ENCODE results near the gene VARS2.

VARS2 gene

DNA sequence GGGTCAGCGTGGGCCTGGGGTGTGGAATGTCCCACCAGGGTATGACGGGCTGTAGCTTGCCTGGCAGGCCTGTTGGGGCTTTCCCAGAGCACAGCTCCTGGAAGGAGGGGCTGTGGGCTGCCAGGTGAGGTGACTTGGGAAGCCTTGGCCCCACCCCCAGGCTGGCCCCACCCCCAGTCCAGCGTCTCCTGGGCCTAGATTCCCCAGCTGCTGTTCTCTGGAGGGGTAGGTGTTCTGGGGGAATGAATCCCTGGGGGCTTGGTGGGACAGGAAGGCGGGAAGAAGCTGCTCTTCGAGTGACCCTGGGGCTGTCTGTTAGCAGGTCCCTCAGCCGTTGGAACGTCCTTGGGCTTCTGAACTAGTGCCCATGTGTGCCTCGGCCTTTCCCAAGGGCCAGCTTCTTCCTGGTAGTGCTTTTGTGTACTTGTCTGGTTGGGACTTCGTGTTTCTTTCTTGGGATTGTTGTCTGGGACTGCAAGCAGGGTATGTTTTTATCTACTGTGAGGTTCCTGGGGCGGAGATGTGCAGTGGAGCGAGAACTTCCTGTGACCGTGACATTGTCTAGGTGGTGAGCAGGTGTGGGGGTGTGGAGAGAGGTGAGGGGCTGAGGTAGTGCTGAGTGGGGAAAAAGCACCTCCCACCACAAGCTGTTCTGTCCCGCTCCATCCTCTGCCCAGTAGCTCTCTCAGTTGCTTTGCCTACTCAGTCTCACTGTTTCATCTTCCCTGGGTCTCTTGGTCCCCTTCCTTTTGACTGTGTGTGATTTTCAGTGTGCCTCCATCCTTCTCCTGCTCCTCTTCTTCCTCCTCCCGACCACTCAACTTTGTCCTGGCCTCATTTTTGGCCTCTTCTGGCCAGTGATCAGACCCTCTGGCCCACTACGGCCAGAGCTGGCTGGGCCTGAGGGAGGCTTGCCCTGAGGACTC is 31.0 kb upstream of the VARS2 start:
- H3K4me3 ChIP-seq (ENCODE audit: low read depth, low read length) = no peak overlapping the region
- TF ChIP-seq, protein P1, sequence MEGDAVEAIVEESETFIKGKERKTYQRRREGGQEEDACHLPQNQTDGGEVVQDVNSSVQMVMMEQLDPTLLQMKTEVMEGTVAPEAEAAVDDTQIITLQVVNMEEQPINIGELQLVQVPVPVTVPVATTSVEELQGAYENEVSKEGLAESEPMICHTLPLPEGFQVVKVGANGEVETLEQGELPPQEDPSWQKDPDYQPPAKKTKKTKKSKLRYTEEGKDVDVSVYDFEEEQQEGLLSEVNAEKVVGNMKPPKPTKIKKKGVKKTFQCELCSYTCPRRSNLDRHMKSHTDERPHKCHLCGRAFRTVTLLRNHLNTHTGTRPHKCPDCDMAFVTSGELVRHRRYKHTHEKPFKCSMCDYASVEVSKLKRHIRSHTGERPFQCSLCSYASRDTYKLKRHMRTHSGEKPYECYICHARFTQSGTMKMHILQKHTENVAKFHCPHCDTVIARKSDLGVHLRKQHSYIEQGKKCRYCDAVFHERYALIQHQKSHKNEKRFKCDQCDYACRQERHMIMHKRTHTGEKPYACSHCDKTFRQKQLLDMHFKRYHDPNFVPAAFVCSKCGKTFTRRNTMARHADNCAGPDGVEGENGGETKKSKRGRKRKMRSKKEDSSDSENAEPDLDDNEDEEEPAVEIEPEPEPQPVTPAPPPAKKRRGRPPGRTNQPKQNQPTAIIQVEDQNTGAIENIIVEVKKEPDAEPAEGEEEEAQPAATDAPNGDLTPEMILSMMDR (IDR thresholded peaks at IDR 0.05; ENCODE audit: low read depth, low read length) = no peak

DNA sequence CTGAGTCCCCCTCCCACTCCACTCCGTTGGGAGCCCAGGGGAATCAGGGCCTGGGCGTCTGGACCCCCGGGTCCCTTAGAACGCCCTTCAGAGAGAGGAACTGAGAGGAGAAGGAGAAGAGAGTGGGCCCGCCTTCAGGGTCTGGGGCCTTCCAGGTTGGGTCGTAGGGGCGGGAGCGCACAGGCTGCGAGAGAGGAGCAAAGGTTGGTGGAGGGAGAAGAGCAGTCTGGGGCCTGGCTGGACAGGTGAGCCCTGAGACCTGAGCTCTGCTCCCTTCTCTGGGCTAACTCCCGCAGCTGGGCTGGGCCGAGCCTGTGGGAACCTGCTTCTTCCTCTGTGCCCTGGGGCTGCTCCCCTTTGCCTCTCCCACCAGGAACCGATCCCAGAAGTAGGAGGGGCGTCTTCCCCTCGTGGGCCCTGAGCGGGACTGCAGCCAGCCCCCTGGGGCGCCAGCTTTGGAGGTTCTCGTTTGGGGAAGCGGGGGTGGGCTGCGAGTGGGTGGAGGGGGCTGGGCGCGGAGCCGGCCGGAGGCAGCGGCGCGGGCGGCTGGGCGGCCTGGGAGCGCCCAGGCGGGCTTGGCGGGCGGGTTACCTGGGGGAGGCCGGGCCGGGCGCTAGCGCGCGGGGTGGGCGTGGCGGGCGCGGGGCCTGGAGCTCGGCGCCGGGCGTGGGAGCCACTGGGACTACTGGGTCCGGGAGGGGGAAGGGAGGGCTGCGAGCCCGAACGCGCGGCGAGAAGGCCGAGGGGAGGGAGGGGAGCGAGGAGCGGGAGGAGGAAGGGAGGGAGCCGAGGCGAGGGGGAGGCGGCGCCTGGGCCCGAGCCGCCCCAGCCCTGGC is 30.1 kb upstream of the VARS2 start, which contains the start of gene DDR1:
DDR1 (plus strand) TSS at position 835 of the 836 bp plus-strand sequence. CDS start 4,211 bp downstream, outside the sequence.
- TF ChIP-seq, protein P1 (IDR thresholded peaks at IDR 0.05; ENCODE audit: low read depth, low read length) = no peak
- peak within 1 kb of the TSS; percentile 79 for H3K4me3 ChIP-seq (ENCODE audit: low read depth, low read length)

DNA sequence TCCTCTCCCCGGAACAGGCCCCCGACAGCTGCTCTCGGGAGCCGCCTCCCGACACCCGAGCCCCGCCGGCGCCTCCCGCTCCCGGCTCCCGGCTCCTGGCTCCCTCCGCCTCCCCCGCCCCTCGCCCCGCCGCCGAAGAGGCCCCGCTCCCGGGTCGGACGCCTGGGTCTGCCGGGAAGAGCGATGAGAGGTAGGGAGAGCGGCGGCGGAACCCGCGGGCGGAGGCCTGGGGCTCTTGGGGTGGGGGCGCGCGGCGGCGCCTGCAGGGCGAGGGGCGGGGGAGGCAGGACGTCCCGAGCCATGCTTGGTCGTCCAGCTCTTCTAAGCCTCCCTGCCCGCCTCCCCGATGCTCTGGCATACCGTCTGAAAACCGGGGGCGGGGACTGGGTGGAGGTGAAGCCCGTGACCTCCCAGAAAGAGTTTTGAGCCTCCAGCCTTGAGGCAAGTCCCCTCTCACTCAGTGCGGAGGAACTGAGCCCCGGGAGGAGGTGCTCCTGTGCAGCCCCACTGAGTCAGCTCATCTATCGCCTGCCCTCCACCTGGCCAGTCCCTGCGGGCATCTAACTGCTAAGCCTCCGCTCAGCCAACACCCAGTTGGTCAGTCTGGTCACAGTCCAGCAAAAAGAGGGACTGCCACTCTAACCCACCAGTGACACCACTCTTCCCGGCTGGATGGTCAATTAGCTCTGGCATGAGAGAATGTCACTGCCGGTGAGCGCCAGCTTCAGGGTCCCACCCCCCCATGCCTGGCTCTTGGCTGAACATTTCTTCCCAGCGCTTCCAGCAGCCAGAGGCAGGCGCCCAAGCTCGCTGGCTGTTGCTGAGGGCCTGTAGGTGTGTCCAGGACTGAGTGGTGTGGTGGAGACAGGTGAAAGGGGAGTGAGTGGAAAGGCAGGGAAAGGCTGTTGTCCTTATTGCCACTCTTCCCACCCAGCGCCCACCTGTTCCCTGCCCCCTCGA is 29.2 kb upstream of the VARS2 start:
- H3K4me3 ChIP-seq (ENCODE audit: low read depth, low read length) = peak overlapping the region; percentile 79
- TF ChIP-seq, protein P1 (IDR thresholded peaks at IDR 0.05; ENCODE audit: low read depth, low read length) = no peak

DNA sequence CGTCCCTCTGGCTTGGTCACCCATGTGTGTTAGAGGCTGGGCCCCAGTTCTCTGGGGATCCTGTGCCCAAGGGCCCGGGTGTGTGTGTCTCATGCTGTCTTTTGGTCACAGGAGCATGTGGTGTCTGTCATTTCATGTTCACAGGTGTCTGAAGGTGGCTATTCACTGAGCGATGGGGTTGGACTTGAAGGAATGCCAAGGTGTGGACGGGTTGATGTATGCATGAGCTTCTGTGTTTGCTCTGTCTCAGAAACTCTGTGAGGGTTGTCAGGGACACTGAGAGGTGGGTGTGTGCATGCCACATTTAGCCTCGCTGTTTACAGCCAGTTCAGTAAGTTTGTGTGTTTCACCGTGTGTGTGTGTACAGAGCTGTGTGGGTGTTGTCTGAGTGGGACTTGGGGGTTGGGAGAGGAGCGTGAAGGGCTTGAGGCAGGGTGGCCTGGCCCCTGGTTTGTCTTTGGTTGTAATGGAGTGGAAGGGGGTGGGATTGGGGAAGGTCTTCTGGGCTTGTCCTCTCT is 28.5 kb upstream of the VARS2 start:
- TF ChIP-seq, protein P1 (IDR thresholded peaks at IDR 0.05; ENCODE audit: low read depth, low read length) = no peak
- H3K4me3 ChIP-seq (ENCODE audit: low read depth, low read length) = peak overlapping the region; percentile 79

DNA sequence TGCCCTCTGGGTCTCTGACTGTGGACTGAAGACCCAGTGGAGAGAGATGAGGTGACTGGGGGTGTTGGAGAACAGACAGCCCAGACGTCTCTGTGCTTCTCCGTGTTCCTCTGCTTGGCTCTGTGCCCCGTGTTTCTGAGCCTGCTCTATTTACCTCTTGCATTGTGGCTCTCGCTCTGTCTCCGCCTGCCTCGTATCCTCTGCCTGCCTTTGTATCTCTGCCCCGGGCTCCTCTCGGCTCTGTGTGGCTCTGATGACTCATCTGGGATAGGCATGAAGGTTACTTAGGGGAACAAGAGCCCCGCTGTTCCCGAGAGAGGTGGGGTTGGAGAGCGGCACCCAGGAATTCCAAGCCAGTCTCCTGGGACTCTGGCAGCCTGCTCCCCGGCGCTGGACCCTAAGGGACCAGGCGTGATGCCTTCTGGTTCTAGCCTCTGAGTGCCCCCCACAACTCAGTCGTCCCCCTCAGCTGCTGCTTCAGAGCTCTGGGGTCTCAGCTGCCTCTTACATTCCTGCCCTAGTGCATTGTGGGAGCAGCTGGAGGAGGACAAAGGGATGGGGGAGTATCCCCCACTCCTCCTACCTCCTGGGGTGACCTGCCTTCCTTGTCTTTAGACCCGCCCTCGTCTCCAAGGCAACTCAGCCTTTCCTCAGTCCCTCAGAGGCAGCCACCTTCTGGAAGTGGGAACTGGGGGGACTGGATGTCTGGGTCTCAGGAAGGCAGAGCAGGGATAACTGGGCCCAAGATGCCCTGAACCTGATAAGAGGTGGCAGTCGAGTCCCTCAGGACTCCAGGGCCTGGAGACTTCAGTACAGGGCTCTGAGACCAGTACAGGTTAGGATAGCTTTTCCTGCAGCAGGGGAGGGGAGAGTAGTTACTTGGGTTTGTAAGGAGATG is 27.8 kb upstream of the VARS2 start:
- peak overlapping the region; percentile 79 for H3K4me3 ChIP-seq (ENCODE audit: low read depth, low read length)
- TF ChIP-seq, protein P1 (IDR thresholded peaks at IDR 0.05; ENCODE audit: low read depth, low read length) = no peak

DNA sequence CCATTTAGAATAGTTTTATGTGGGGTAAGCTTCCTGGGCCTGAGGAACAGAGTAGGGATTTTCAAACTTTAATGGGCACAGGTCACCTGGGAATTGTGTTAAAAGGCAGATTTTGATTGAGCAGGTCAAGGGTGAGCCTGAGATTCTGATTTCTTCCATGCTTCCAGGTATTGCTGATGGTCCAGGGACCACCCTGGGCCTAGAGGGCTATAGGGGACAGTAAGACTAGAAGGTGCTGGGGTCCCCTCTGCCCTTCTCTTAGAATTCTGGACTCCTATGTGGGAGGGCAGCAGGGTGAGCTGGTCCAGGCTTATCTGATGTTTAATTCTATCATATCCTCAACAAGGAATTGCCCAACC is 27.2 kb upstream of the VARS2 start:
- TF ChIP-seq, protein P1 (IDR thresholded peaks at IDR 0.05; ENCODE audit: low read depth, low read length) = no peak
- H3K4me3 ChIP-seq (ENCODE audit: low read depth, low read length) = no peak overlapping the region; the same call in 1 of the 2 replicates
